C4-2B (cell line): Measurements from ENCODE around the gene IFNA14.
"Not testable (repeated sequence)": the region's sequence is repeated elsewhere in the genome, so short reads cannot be mapped to it uniquely, and the experiment has no call there.

Experiments used
- H3K27ac ChIP-seq: fragments of 450-650 bp; 2 replicates; pipeline ENCODE4 v1.5.1; 2017
- ZFX ChIP-seq: fragments of 450-650 bp; IDR thresholded peaks from 2 replicates; pipeline ENCODE4 v1.6.1; 2017
- TF ChIP-seq, protein P1 (sequence below): fragments of 450-650 bp; conservative IDR thresholded peaks from 2 replicates; pipeline ENCODE4 v1.5.1; 2017; ENCODE audit warnings: mild to moderate bottlenecking

IFNA14 gene

DNA sequence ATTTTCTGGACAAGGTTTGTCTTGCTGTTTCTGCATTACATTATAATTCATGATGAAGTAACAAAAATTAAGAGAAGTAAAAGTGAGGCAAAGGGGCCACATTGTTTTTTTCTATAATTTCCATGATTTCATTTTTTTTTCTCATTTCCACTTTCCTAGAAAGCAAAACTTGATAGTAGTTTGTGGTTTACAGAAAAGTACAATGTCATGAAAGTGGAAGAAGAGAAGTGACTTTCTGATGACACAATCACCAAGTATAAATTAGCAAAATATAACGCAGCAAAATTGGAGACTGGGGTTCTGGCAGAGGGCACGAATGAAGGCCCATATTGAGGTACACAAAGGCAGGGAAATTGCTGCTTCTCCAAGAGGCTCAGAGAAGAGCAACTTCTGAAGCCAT, 5.0 kb upstream of the IFNA14 start:
- H3K27ac ChIP-seq: no peak overlapping the region
- TF ChIP-seq, protein P1, sequence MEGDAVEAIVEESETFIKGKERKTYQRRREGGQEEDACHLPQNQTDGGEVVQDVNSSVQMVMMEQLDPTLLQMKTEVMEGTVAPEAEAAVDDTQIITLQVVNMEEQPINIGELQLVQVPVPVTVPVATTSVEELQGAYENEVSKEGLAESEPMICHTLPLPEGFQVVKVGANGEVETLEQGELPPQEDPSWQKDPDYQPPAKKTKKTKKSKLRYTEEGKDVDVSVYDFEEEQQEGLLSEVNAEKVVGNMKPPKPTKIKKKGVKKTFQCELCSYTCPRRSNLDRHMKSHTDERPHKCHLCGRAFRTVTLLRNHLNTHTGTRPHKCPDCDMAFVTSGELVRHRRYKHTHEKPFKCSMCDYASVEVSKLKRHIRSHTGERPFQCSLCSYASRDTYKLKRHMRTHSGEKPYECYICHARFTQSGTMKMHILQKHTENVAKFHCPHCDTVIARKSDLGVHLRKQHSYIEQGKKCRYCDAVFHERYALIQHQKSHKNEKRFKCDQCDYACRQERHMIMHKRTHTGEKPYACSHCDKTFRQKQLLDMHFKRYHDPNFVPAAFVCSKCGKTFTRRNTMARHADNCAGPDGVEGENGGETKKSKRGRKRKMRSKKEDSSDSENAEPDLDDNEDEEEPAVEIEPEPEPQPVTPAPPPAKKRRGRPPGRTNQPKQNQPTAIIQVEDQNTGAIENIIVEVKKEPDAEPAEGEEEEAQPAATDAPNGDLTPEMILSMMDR: no peak
- no peak for TF ChIP-seq ZFX

DNA sequence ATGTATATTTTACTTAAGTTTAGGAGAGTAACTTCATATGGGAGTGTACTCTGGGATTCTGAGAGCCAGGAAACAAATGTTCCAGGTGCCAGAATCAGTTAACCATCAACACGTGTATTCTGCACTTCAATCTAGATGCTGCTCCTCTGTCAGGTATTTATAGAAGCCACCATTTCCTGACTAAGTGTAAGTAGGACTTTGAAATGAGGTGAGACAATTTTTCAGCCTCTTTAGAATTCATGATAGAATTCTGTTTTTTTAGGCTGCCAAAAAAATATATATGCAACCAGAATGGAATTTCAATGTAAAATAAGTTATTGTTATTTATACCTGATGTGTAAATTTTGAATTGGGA, 3.5 kb downstream of the IFNA14 start:
- H3K27ac ChIP-seq: not testable (repeated sequence)

DNA sequence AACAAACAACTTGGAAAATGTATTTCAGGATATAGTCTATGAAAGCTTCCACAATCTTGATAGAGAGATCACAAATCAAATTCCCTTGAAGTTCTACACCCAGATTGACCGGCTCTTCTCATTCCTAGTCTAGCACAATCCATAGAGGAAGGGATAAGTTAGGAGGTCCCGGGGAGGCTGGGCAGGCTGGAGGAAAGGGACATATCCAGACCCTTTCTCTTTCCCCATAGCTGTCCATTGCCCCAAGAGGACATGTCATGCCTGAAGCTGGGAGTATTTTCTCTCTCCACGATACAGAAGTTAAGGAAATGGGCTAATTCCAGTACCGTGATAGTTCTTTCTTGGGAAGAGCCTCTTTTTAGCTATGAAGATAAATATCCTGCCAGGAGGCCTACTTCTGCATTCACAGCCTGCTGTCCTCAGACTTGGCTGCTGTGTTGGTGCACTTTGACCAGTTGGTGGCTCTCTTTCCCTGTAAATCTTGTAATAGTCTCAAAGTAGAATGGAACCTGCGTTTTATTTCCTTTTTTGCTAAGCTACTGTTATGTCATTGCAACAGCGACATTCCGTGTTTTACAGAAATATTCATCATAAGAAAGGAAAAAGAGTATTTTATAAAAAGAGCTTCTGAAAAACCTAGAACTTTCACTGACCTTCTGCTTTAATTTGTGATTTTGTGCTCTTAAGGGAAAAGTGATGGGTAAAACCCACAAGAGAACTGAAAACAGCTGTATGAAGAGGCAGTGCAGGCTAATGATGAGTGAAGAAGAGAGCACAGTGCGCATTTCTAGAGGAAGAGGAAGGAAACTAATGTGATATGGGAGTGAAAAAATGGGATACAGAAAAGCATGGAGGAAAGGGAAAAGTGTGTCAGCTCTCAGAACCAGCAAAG, 4.1 kb downstream of the IFNA14 start:
- TF ChIP-seq, protein P1: peak; percentile 77
- not testable (repeated sequence) for H3K27ac ChIP-seq

DNA sequence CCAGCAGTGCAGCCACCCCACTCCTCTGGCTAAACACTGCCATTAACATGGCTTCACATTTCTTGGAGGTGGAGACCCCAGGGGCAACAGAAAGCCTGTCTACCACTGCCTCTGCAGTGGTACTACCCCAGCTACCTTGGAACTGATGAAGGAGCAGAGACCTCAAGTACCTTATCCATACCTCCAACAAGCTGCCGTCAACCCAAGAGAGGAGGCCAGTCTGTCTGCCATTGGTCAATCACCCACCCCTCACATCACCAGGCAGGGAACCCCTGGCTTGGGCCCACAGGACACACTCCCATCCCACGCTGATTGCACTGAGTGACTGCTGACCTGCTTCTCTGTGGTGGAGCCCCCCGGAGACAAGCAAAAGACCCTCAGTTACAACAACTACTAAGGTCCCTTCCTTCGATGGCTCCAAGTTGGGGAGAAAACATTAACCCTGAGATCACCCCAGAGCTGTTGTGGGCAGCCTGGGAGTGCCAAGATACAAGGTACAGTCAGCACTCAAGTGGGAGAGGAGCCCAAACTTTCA, 5.6 kb downstream of the IFNA14 start:
- H3K27ac ChIP-seq: no peak overlapping the region
- TF ChIP-seq ZFX: no peak
- TF ChIP-seq, protein P1: no peak

DNA sequence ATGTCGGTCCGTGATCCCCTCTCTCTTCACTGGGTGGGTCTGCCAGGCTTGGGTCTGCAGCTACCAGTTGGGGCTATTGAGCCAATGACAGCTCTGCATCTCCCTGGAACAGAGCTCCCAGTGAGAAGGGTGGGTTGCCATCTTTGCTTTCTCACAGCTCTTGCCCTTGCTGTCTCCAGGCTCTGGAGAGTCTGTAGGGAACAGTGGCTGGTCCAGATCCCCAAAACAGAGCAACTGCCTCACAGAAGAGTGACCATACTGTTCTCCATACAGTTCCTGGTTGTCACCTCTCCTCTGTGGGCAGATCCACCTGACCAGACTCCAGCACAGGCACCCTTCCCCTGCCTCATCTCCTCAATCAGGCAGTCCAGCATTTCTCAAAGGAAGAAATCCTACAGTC, 6.5 kb downstream of the IFNA14 start:
- H3K27ac ChIP-seq: no peak overlapping the region
- TF ChIP-seq, protein P1: no peak
- no peak for TF ChIP-seq ZFX

DNA sequence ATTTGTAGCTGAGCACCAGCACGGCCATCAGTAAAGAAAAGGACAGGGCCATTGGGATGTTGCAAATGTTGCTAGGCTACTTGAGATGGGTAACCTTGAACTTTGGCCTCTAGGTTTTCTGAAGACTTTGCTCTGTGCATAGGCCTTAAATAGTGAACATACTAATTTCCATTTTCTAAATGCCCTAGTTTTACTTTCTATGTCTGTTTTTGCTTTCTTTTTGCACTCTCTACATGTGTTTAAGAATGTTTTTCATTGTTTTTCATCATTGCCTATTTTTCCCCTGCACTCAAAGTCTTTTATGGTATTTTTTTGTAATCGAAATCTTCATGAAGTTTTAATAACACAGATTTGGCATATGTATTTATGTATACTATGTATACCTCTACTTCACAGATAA, 11.7 kb downstream of the IFNA14 start, which contains the start of gene IFNA17:
Gene IFNA17 (minus strand): TSS at position 101 of the 400 bp plus-strand sequence. CDS start 49 bp downstream, at position 52.
- H3K27ac ChIP-seq: no peak within 1 kb of the TSS
- no peak for TF ChIP-seq ZFX
- TF ChIP-seq, protein P1: no peak

DNA sequence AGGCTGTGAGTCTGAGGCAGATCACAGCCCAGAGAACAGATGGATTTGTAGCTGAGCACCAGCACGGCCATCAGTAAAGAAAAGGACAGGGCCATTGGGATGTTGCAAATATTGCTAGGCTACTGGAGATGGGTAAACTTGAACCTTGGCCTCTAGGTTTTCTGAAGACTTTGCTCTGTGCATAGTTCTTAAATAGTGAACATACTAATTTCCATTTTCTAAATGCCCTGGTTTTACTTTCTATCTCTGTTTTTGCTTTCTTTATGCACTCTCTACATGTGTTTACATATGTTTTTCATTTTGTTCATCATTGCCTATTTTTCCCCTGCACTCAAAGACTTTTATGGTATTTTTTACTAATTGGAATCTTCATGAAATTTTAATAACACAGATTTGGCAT, 22.6 kb downstream of the IFNA14 start, which contains the start of gene IFNA16:
Gene IFNA16 (minus strand): TSS at position 101 of the 400 bp plus-strand sequence. CDS start 6 bp downstream, at position 95.
- H3K27ac ChIP-seq: not testable (repeated sequence)

DNA sequence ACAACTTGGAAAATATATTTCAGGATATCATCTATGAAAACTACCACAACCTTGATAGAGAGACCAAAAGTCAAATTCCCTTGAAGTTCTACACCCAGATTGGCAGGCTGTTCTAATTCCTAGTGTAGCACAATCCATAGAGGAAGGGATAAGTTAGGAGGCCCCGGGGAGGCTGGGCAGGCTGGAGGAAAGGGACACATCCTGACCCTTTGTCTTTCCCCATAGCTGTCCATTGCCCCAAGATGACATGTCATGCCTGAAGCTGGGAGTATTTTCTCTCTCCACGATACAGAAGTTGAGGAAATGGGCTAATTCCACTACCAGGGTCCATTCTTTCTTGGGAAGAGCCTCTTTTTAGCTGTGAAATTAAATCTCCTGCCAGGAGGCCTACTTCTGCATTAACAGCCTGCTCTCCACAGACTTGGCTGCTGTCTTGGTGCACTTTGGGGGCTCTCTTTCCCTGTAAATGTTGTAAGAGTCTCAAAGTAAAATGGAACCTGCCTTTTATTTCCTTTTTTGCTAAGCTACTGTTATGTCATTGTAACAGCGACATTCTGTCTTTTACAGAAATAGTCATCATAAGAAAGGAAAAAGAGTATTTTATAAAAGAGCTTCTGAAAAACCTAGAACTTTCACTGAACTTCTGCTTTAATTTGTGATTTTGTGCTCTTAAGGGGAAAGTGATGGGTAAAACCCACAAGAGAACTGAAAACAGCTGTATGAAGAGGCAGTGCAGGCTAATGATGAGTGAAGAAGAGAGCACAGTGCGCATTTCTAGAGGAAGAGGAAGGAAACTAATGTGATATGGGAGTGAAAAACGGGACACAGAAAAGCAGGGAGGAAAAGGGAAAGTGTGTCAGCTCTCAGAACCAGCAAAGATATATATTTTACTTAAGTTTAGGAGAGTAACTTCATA, 26.1 kb downstream of the IFNA14 start:
- H3K27ac ChIP-seq: not testable (repeated sequence)
- TF ChIP-seq, protein P1: peak; percentile 39; the same call in 1 of the 2 replicates

DNA sequence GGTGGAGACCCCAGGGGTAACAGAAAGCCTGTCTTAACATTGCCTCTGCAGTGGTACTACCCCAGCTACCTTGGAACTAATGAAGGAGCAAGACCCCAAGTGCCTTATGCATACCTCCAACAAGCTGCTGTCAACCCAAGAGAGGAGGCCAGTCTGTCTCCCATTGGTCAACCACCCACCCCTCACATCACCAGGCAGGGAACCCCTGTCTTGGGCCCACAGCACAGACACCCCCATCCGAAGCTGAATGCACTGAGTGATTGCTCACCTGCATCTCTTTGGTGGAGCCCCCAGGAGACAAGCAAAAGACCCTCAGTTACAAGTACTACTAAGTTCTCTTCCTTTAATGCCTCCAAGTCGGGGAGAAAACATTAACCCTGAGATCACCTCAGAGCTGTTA, 27.6 kb downstream of the IFNA14 start:
- H3K27ac ChIP-seq: not testable (repeated sequence)

DNA sequence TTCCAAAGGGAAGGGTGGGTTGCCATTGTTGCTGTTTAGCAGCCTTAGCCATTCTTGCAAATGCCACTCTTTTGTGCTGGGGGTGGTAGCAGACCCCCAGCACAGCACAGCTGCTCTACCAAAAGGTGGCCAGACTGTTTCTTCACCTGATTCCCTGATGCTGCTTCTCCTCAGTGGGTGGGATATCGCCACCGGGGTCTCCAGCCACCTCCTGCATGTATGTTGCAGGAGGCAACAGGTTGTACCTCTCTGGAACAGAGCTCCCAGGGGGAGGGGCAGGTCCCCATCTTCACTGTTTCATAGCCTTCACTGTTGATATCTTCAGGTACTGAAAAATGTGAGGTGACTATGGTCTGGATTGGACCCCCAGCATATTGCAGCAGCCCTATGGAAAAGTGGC, 29.0 kb downstream of the IFNA14 start:
- not testable (repeated sequence) for H3K27ac ChIP-seq
